ENCODE data around the gene ALPI.
A peak's percentile ranks its signal among the peaks of the same experiment; 100 is the strongest.
"Not testable (repeated sequence)": the region's sequence is repeated elsewhere in the genome, so short reads cannot be mapped to it uniquely, and the experiment has no call there.

ALPI gene

GRCh38 chr2:232443669-232444408, 12.1 kb upstream of the ALPI start:
- not testable (repeated sequence) for DNase-seq

GRCh38 chr2:232444409-232445148, 11.4 kb upstream of the ALPI start:
- peak; percentile 66 for DNase-seq

- DNase-seq, result not testable (repeated sequence)
Measured at GRCh38 chr2:232445149-232445885, 10.6 kb upstream of the ALPI start.

- not testable (repeated sequence) for DNase-seq
Measured at GRCh38 chr2:232446266-232446777, 9.6 kb upstream of the ALPI start.

GRCh38 chr2:232447091-232447620, 8.8 kb upstream of the ALPI start:
- no peak for DNase-seq

GRCh38 chr2:232447638-232448303, 8.2 kb upstream of the ALPI start:
- no peak for DNase-seq

- DNase-seq, result no peak
Measured at GRCh38 chr2:232448304-232448690, 7.7 kb upstream of the ALPI start.

- no peak for DNase-seq
Measured at GRCh38 chr2:232449964-232450363, 6.0 kb upstream of the ALPI start.

GRCh38 chr2:232451645-232452044, 4.3 kb upstream of the ALPI start:
- not testable (repeated sequence) for DNase-seq

GRCh38 chr2:232454630-232455029, 1.3 kb upstream of the ALPI start:
- no peak for DNase-seq

- no peak for DNase-seq
Measured at GRCh38 chr2:232456296-232457120, 555 bp downstream of the ALPI start.

- no peak for DNase-seq
Measured at GRCh38 chr2:232457121-232458011, 1.4 kb downstream of the ALPI start.

GRCh38 chr2:232458051-232458660, 2.2 kb downstream of the ALPI start:
- DNase-seq, result no peak

GRCh38 chr2:232458661-232459418, 2.9 kb downstream of the ALPI start:
- DNase-seq, result no peak

- DNase-seq, result no peak
Measured at GRCh38 chr2:232459419-232460035, 3.6 kb downstream of the ALPI start.

GRCh38 chr2:232460171-232460570, 4.2 kb downstream of the ALPI start:
- DNase-seq, result no peak

GRCh38 chr2:232463701-232464543, 8.0 kb downstream of the ALPI start:
- DNase-seq, result no peak

- no peak for DNase-seq
Measured at GRCh38 chr2:232464544-232464885, 8.6 kb downstream of the ALPI start.
